ENCODE results near the gene DBNDD1. TPM values are rescaled to one million over a fixed set of nuclear protein-coding genes. Genes with fewer than 3 reads are reported as not detected.

DBNDD1 gene
- polyA plus RNA-seq, 1 of the 3 experiments (the other 2 are of a cell fraction) = 27.9 TPM

GRCh38 chr16:90011508-90011819 lies 7.8 kb downstream of the DBNDD1 start:
- WGBS (ENCODE audit: low lambda C conversion rate) = 90% methylated on average over 8 of the region's 11 CpGs
- no peaks in the 10 kb centered on the region for H3K9me3 ChIP-seq
- no peaks in the 10 kb centered on the region for H4K20me1 ChIP-seq (ENCODE audit: insufficient read depth)
- H3K9me2 ChIP-seq = no peaks in the 10 kb centered on the region
- no peak overlapping the region for H3K4me3 ChIP-seq (ENCODE audit: low read depth in 2 of 2, low read length in 1 of 2)
- H3K9ac ChIP-seq = no peak overlapping the region
- H3F3A ChIP-seq (replicated peaks; ENCODE audit: insufficient read depth) = no peaks in the 10 kb centered on the region
- H3K79me2 ChIP-seq (ENCODE audit: insufficient read depth) = no peaks in the 10 kb centered on the region
- no peak for TF ChIP-seq JUND (IDR thresholded peaks at IDR 0.05)
- no peak for TF ChIP-seq TCF12 (IDR thresholded peaks at IDR 0.05)
- no peak for TF ChIP-seq USF2 (IDR thresholded peaks at IDR 0.05; ENCODE audit: borderline replicate concordance, low read depth, low read length)
- TF ChIP-seq NRF1 (IDR thresholded peaks at IDR 0.05; ENCODE audit: low read depth, low read length) = no peak
- no peak for TF ChIP-seq CHD2 (IDR thresholded peaks at IDR 0.05; ENCODE audit: low read length, partially characterized antibody)
- TF ChIP-seq EP300 (IDR thresholded peaks at IDR 0.05; ENCODE audit: borderline replicate concordance in 1 of 2, low read depth in 1 of 2, low read length in 1 of 2) = no peak
- no peaks in the 10 kb centered on the region for H3K27me3 ChIP-seq (ENCODE audit: insufficient read depth)
- H3K36me3 ChIP-seq (replicated peaks in 1 of 2; ENCODE audit: control insufficient read depth in 1 of 2, insufficient read depth in 2 of 2, low read length in 1 of 2) = peaks cover 0 to under 1% of the 10 kb centered on the region in 2 experiments
- peaks cover 0 to 17% of the 10 kb centered on the region in 2 experiments; a peak in 1 of 4 replicates for H3K4me1 ChIP-seq (ENCODE audit: control insufficient read depth in 1 of 2, insufficient read depth in 2 of 2, low read depth in 1 of 2, low read length in 1 of 2)
- POLR2A ChIA-PET = interaction anchor here (1.4 kb wide), 1 partner anchor 11 kb away, joined by 5 read pairs; no protein-coding TSS in a partner anchor
- no peak overlapping the region for H3K4me2 ChIP-seq
- no peak for DNase-seq
- H2AFZ ChIP-seq (ENCODE audit: low read depth) = no peak overlapping the region
- H3K27ac ChIP-seq (ENCODE audit: low read depth in 2 of 2, low read length in 1 of 2) = peak overlapping the region in 1 of 2 experiments; percentile 58; a peak in 1 of 4 replicates
- CTCF ChIA-PET = interaction anchor here (1.5 to 2.3 kb wide), 3 partner anchors 8 to 71 kb away, joined by 4 to 12 read pairs (median 5); partner anchors contain the start of gene DBNDD1

GRCh38 chr16:90010676-90011507 lies 8.4 kb downstream of the DBNDD1 start:
- CTCF ChIA-PET = interaction anchor here (1.4 to 2.3 kb wide), 4 partner anchors 9 to 71 kb away, joined by 3 to 12 read pairs (median 4); partner anchors contain the start of gene DBNDD1
- Histone ChIP-seq H3K9me2 (no peaks in the 10 kb centered on the region), H3F3A (replicated peaks; ENCODE audit: insufficient read depth) (no peaks in the 10 kb centered on the region), H3K27ac (ENCODE audit: low read depth in 2 of 2, low read length in 1 of 2) (peak overlapping the region in 1 of 2 experiments; percentile 58; a peak in 2 of 4 replicates), H3K4me1 (ENCODE audit: control insufficient read depth in 1 of 2, insufficient read depth in 2 of 2, low read depth in 1 of 2, low read length in 1 of 2) (peaks cover 0 to 17% of the 10 kb centered on the region in 2 experiments; a peak in 1 of 4 replicates), H3K9me3 (no peaks in the 10 kb centered on the region), H3K4me2 (no peak overlapping the region), H3K9ac (no peak overlapping the region), H3K27me3 (ENCODE audit: insufficient read depth) (no peaks in the 10 kb centered on the region), H2AFZ (ENCODE audit: low read depth) (no peak overlapping the region), H3K4me3 (ENCODE audit: low read depth in 2 of 2, low read length in 1 of 2) (no peak overlapping the region), H4K20me1 (ENCODE audit: insufficient read depth) (no peaks in the 10 kb centered on the region), H3K79me2 (ENCODE audit: insufficient read depth) (no peaks in the 10 kb centered on the region), H3K36me3 (replicated peaks in 1 of 2; ENCODE audit: control insufficient read depth in 1 of 2, insufficient read depth in 2 of 2, low read length in 1 of 2) (peaks cover 0 to 2% of the 10 kb centered on the region in 2 experiments)
- TF ChIP-seq SIN3A (IDR thresholded peaks at IDR 0.05; ENCODE audit: borderline replicate concordance, low read depth, low read length) = no peak
- POLR2A ChIA-PET = interaction anchor here (1.4 kb wide), 1 partner anchor 10 kb away, joined by 5 read pairs; no protein-coding TSS in a partner anchor
- peak; percentile 76 for DNase-seq
- 91% methylated on average over 13 of the region's 22 CpGs for WGBS (ENCODE audit: low lambda C conversion rate)

Measured in SK-N-SH (cell line).